ENCODE results near the gene SRGAP2B. TPM values are rescaled to one million over a fixed set of nuclear protein-coding genes. Genes with fewer than 3 reads are reported as not detected.
"Not testable (repeated sequence)": the region's sequence is repeated elsewhere in the genome, so short reads cannot be mapped to it uniquely, and the experiment has no call there.

SRGAP2B gene
- total RNA-seq, 1 experiment from 2014 or later = 15.0 TPM

- DNase-seq (ENCODE audit: low read depth); in situ Hi-C loops (cut with HindIII; ENCODE audit: low pct_unique_long_range_greater_than_20kb, low sequenced_read_pairs): not testable (repeated sequence)
Observed at GRCh38 chr1:145055217-145055760, 39.8 kb downstream of the SRGAP2B start.

GRCh38 chr1:145053428-145053827 lies 41.7 kb downstream of the SRGAP2B start:
- in situ Hi-C loops (cut with HindIII; ENCODE audit: low pct_unique_long_range_greater_than_20kb, low sequenced_read_pairs); DNase-seq (ENCODE audit: low read depth): not testable (repeated sequence)

GRCh38 chr1:145052019-145052776 lies 42.9 kb downstream of the SRGAP2B start:
- in situ Hi-C loops (cut with HindIII; ENCODE audit: low pct_unique_long_range_greater_than_20kb, low sequenced_read_pairs); DNase-seq (ENCODE audit: low read depth): not testable (repeated sequence)

- in situ Hi-C loops (cut with HindIII; ENCODE audit: low pct_unique_long_range_greater_than_20kb, low sequenced_read_pairs); DNase-seq (ENCODE audit: low read depth): not testable (repeated sequence)
Observed at GRCh38 chr1:145048181-145048856, 46.8 kb downstream of the SRGAP2B start.

GRCh38 chr1:145047553-145047952 lies 47.6 kb downstream of the SRGAP2B start:
- in situ Hi-C loops (cut with HindIII; ENCODE audit: low pct_unique_long_range_greater_than_20kb, low sequenced_read_pairs); DNase-seq (ENCODE audit: low read depth): not testable (repeated sequence)

GRCh38 chr1:145045571-145046273 lies 49.4 kb downstream of the SRGAP2B start:
- in situ Hi-C loops (cut with HindIII; ENCODE audit: low pct_unique_long_range_greater_than_20kb, low sequenced_read_pairs) = not testable (repeated sequence)

GRCh38 chr1:145041519-145041918 lies 53.6 kb downstream of the SRGAP2B start:
- DNase-seq (ENCODE audit: low read depth); in situ Hi-C loops (cut with HindIII; ENCODE audit: low pct_unique_long_range_greater_than_20kb, low sequenced_read_pairs): not testable (repeated sequence)

More at GRCh38 chr1:145045571-145046273, 49.4 kb downstream of the SRGAP2B start:
- DNase-seq (ENCODE audit: low read depth) = not testable (repeated sequence)

- in situ Hi-C loops (cut with HindIII; ENCODE audit: low pct_unique_long_range_greater_than_20kb, low sequenced_read_pairs) = not testable (repeated sequence)
Observed at GRCh38 chr1:145036019-145036418, 59.1 kb downstream of the SRGAP2B start.

GRCh38 chr1:145033523-145033922 lies 61.6 kb downstream of the SRGAP2B start:
- in situ Hi-C loops (cut with HindIII; ENCODE audit: low pct_unique_long_range_greater_than_20kb, low sequenced_read_pairs); DNase-seq (ENCODE audit: low read depth): not testable (repeated sequence)

More at GRCh38 chr1:145036019-145036418, 59.1 kb downstream of the SRGAP2B start:
- not testable (repeated sequence) for DNase-seq (ENCODE audit: low read depth)

- in situ Hi-C loops (cut with HindIII; ENCODE audit: low pct_unique_long_range_greater_than_20kb, low sequenced_read_pairs); DNase-seq (ENCODE audit: low read depth): not testable (repeated sequence)
Observed at GRCh38 chr1:145027251-145027650, 67.9 kb downstream of the SRGAP2B start.

- in situ Hi-C loops (cut with HindIII; ENCODE audit: low pct_unique_long_range_greater_than_20kb, low sequenced_read_pairs); DNase-seq (ENCODE audit: low read depth): not testable (repeated sequence)
Observed at GRCh38 chr1:145025286-145025685, 69.8 kb downstream of the SRGAP2B start.

GRCh38 chr1:145022259-145022658 lies 72.9 kb downstream of the SRGAP2B start:
- in situ Hi-C loops (cut with HindIII; ENCODE audit: low pct_unique_long_range_greater_than_20kb, low sequenced_read_pairs); DNase-seq (ENCODE audit: low read depth): not testable (repeated sequence)

GRCh38 chr1:145021749-145022148 lies 73.4 kb downstream of the SRGAP2B start:
- in situ Hi-C loops (cut with HindIII; ENCODE audit: low pct_unique_long_range_greater_than_20kb, low sequenced_read_pairs); DNase-seq (ENCODE audit: low read depth): not testable (repeated sequence)

- in situ Hi-C loops (cut with HindIII; ENCODE audit: low pct_unique_long_range_greater_than_20kb, low sequenced_read_pairs); DNase-seq (ENCODE audit: low read depth): not testable (repeated sequence)
Observed at GRCh38 chr1:145019709-145020108, 75.4 kb downstream of the SRGAP2B start.

GRCh38 chr1:145017725-145018124 lies 77.4 kb downstream of the SRGAP2B start:
- in situ Hi-C loops (cut with HindIII; ENCODE audit: low pct_unique_long_range_greater_than_20kb, low sequenced_read_pairs); DNase-seq (ENCODE audit: low read depth): not testable (repeated sequence)

- DNase-seq (ENCODE audit: low read depth); in situ Hi-C loops (cut with HindIII; ENCODE audit: low pct_unique_long_range_greater_than_20kb, low sequenced_read_pairs): not testable (repeated sequence)
Observed at GRCh38 chr1:145016492-145016862, 78.7 kb downstream of the SRGAP2B start.

- in situ Hi-C loops (cut with HindIII; ENCODE audit: low pct_unique_long_range_greater_than_20kb, low sequenced_read_pairs); DNase-seq (ENCODE audit: low read depth): not testable (repeated sequence)
Observed at GRCh38 chr1:145015744-145016491, 79.2 kb downstream of the SRGAP2B start.

- in situ Hi-C loops (cut with HindIII; ENCODE audit: low pct_unique_long_range_greater_than_20kb, low sequenced_read_pairs); DNase-seq (ENCODE audit: low read depth): not testable (repeated sequence)
Observed at GRCh38 chr1:145013353-145013752, 81.8 kb downstream of the SRGAP2B start.

All from Caki2 (cell line).